Epithelial cell of esophagus (primary cell): ENCODE measurements around the gene TMEM163.

Experiments
- DNase-seq: peaks from one replicate; pipeline ENCODE4 v3.0.0; 2010; ENCODE audit warnings: low read depth
- H3K4me3 ChIP-seq: 2 replicates; pipeline ENCODE4 v1.5.1; 2011; ENCODE audit warnings: mild to moderate bottlenecking, low read length, control low read depth
- CTCF ChIP-seq: IDR thresholded peaks from 2 replicates; pipeline ENCODE4 v1.5.1; 2011; ENCODE audit warnings: low read depth, mild to moderate bottlenecking, low read length, control low read depth, inconsistent platforms; ENCODE audit not compliant: insufficient read depth; ENCODE audit errors: missing control alignments

Gene TMEM163

GRCh38 chr2:134451347-134451630, 267.5 kb downstream of the TMEM163 start:
- DNase-seq, result no peak
- H3K4me3 ChIP-seq, result no peak overlapping the region
- no peak for TF ChIP-seq CTCF

GRCh38 chr2:134449751-134450513, 268.9 kb downstream of the TMEM163 start:
- TF ChIP-seq CTCF, result no peak
- H3K4me3 ChIP-seq, result no peak overlapping the region
- DNase-seq, result no peak

- TF ChIP-seq CTCF, result no peak
- no peak overlapping the region for H3K4me3 ChIP-seq
- DNase-seq, result no peak
Observed at GRCh38 chr2:134449157-134449556, 269.6 kb downstream of the TMEM163 start.

GRCh38 chr2:134448650-134449049, 270.1 kb downstream of the TMEM163 start:
- no peak for TF ChIP-seq CTCF
- DNase-seq, result no peak

GRCh38 chr2:134447669-134448068, 271.1 kb downstream of the TMEM163 start:
- DNase-seq, result no peak
- TF ChIP-seq CTCF, result no peak
- no peak overlapping the region for H3K4me3 ChIP-seq

More at GRCh38 chr2:134448650-134449049, 270.1 kb downstream of the TMEM163 start:
- no peak overlapping the region for H3K4me3 ChIP-seq

- DNase-seq, result peak; percentile 13
- TF ChIP-seq CTCF, result no peak
- no peak overlapping the region for H3K4me3 ChIP-seq
Observed at GRCh38 chr2:134446383-134447017, 272.3 kb downstream of the TMEM163 start.

- DNase-seq, result no peak
- no peak for TF ChIP-seq CTCF
- no peak overlapping the region for H3K4me3 ChIP-seq
Observed at GRCh38 chr2:134445985-134446382, 272.8 kb downstream of the TMEM163 start.
